GM12878 (cell line): Measurements from ENCODE around the gene USH2A.

Source experiments
- CTCF ChIP-seq, 3 experiments: IDR thresholded peaks in 2 of 3; conservative IDR thresholded peaks in 1 of 3; 2 replicates each; pipeline ENCODE4 v1.5.1; 2011; ENCODE audit warnings: low read depth in 3 of 3, low read length in 3 of 3, mild to moderate bottlenecking in 3 of 3, control low read depth in 2 of 3, moderate library complexity in 2 of 3, inconsistent platforms in 1 of 3, mixed read lengths in 1 of 3; ENCODE audit not compliant: control insufficient read depth in 2 of 3, insufficient read depth in 1 of 3; ENCODE audit errors: extremely low read depth in 1 of 3
- EED ChIP-seq: sonication (generic); IDR thresholded peaks from 2 replicates; pipeline ENCODE4 v1.6.1; 2016; ENCODE audit warnings: antibody characterized with exemption, low read depth
- HCFC1 ChIP-seq: fragments of 150-350 bp; IDR thresholded peaks from 2 replicates; pipeline ENCODE4 v1.6.1; 2014; ENCODE audit warnings: low read length
- JUND ChIP-seq: IDR thresholded peaks from 2 replicates; pipeline ENCODE4 v1.6.1; 2012; ENCODE audit warnings: low read depth, mild to moderate bottlenecking, low read length, improper control_type of control experiment, moderate library complexity
- KDM1A ChIP-seq: fragments of 200-600 bp; sonication (generic); IDR thresholded peaks from 2 replicates; pipeline ENCODE4 v1.6.1; 2016; ENCODE audit warnings: borderline replicate concordance
- RAD21 ChIP-seq: IDR thresholded peaks from 2 replicates; pipeline ENCODE4 v1.6.1; 2011; ENCODE audit warnings: mild to moderate bottlenecking, low read depth, low read length, moderate library complexity; ENCODE audit not compliant: insufficient read depth
- TF ChIP-seq, protein P1 (sequence below): fragments of 450-650 bp; IDR thresholded peaks from 2 replicates; pipeline ENCODE4 v1.6.1; 2017; ENCODE audit warnings: antibody characterized with exemption, mild to moderate bottlenecking, moderate library complexity

DNA sequence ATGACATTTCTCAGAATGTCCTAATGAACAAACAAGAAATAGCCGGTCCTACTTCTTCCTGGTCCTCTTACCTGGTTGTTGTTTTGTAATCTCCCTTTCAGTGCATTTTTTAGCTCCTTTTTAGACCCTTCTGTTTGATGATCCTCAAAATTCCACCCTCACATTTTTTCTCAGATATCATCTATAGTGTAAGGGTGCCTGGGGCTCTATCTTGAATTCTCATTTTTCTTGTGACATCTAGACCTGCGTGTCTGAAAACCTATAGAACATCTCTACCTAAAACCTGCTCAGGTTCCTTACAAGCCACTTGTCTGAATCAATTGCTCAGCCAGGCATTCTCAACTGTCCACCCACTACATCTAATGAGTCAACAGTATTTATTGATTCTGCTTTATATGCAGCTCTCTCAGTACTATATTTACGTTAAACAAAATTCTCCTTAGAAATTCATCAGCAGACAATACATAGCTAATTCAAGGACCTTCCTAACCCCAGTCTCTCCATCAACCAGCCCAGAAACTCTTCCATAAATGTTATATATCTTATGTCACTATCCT lies 36.5 kb upstream of the USH2A start:
- TF ChIP-seq, protein P1, sequence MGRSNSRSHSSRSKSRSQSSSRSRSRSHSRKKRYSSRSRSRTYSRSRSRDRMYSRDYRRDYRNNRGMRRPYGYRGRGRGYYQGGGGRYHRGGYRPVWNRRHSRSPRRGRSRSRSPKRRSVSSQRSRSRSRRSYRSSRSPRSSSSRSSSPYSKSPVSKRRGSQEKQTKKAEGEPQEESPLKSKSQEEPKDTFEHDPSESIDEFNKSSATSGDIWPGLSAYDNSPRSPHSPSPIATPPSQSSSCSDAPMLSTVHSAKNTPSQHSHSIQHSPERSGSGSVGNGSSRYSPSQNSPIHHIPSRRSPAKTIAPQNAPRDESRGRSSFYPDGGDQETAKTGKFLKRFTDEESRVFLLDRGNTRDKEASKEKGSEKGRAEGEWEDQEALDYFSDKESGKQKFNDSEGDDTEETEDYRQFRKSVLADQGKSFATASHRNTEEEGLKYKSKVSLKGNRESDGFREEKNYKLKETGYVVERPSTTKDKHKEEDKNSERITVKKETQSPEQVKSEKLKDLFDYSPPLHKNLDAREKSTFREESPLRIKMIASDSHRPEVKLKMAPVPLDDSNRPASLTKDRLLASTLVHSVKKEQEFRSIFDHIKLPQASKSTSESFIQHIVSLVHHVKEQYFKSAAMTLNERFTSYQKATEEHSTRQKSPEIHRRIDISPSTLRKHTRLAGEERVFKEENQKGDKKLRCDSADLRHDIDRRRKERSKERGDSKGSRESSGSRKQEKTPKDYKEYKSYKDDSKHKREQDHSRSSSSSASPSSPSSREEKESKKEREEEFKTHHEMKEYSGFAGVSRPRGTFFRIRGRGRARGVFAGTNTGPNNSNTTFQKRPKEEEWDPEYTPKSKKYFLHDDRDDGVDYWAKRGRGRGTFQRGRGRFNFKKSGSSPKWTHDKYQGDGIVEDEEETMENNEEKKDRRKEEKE: no peak
- TF ChIP-seq JUND (no peak), RAD21 (no peak), EED (no peak), HCFC1 (no peak), CTCF (IDR thresholded peaks at IDR 0.05 in 2 of 3, conservative IDR thresholded peaks at IDR 0.05 in 1 of 3; ENCODE audit: control insufficient read depth in 2 of 3, extremely low read depth in 1 of 3, insufficient read depth in 1 of 3, low read depth in 3 of 3, low read length in 3 of 3) (no peak), KDM1A (no peak)
